Stimulated activated CD8-positive, alpha-beta memory T cell treated with anti-CD3 and anti-CD28 coated beads, Interleukin-2, amount 100 ng/mL, for 48 hours (primary cell): ENCODE measurements around the gene TMEM45A.

Experiments used
- DNase-seq, 2 donors: peaks; one replicate each; pipeline ENCODE4 v3.0.0-alpha.2; 2020; ENCODE audit warnings: low read depth in 2 of 2

The TMEM45A gene

DNA sequence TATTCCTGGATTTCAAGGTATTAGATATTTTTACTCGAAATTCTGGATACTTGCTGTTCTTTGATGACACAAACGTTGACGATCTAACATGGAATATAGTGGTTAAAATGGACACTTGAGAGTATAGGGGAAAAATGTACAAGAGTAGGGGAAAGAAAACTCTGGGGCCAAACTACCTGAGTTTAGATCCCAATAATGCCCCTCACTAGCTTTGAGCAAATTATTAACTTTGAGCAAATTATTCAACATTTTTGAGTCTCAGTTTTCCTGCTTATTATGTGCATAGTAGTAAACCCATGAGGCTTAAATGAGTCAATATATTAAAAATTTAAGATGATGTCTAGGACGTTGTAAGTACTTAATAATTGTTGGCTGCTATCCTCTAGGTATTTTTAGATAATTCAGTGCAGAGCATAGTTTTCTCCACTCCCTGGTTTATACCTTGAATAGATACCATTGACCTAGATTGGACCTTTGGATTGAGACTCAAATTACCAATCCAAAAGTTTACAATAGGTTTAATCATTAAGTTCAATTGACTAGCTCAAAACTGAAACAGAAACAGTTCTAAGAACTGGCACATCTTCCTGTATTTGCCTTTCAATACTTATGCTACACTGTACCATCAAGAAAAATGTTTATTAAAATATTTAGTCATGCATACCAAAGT is 121.4 kb downstream of the TMEM45A start:
- no peak for DNase-seq

- no peak for DNase-seq
Measured at GRCh38 chr3:100614941-100615340, 122.5 kb downstream of the TMEM45A start.

DNA sequence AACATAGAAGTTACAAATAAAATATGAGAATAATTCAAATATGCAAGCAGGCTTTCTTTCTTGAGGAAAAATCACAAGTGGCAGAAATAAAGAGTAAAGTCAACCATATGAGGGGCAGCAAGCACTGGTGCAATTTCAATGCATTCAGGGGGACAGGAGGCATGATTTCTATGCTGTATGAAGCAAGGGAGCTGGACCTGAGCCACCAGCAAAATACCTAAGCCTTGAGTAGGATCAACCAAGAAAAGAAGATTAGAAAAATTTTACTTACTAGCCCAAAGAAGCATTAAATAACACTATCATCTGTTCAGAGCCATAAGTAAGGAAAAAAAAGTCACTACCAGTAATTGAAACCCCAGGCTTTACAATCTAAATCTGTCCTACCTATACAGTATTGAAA is 123.3 kb downstream of the TMEM45A start:
- no peak for DNase-seq

- no peak for DNase-seq
Measured at GRCh38 chr3:100621251-100621650, 128.8 kb downstream of the TMEM45A start.
